Osteocyte (in vitro differentiated cells): Measurements from ENCODE around the gene STK32A. TPM values are rescaled to one million over a fixed set of nuclear protein-coding genes. Genes with fewer than 3 reads are reported as not detected.

Source experiments
- DNase-seq: peaks from one replicate; pipeline ENCODE4 v3.0.0; 2021; ENCODE audit warnings: mixed read lengths; ENCODE audit not compliant: unreplicated experiment; ENCODE audit errors: extremely low spot score
- H3K27ac Mint-ChIP-seq: one replicate; pipeline ENCODE4 v1.8.0; 2021; ENCODE audit warnings: mild to moderate bottlenecking, mixed read lengths; ENCODE audit not compliant: unreplicated experiment
- H3K27me3 Mint-ChIP-seq: one replicate; pipeline ENCODE4 v1.8.0; 2021; ENCODE audit warnings: mixed read lengths; ENCODE audit not compliant: unreplicated experiment
- H3K36me3 Mint-ChIP-seq: one replicate; pipeline ENCODE4 v1.8.0; 2021; ENCODE audit warnings: mixed read lengths; ENCODE audit not compliant: unreplicated experiment
- H3K4me1 Mint-ChIP-seq: one replicate; pipeline ENCODE4 v1.8.0; 2021; ENCODE audit warnings: mixed read lengths; ENCODE audit not compliant: unreplicated experiment
- H3K4me3 Mint-ChIP-seq: one replicate; pipeline ENCODE4 v1.8.0; 2021; ENCODE audit warnings: mild to moderate bottlenecking, moderate library complexity, mixed read lengths; ENCODE audit not compliant: unreplicated experiment
- H3K9me3 Mint-ChIP-seq: one replicate; pipeline ENCODE4 v1.8.0; 2021; ENCODE audit warnings: mixed read lengths; ENCODE audit not compliant: unreplicated experiment
- total RNA-seq: library from RNA; stranded (reverse); gene quantifications from 2 replicates; pipeline ENCODE4 v1.2.1, GENCODE V29; 2021
- TF ChIP-seq, protein P1 (sequence below): fragments of 200-600 bp; sonication (generic); IDR thresholded peaks from 2 replicates; pipeline ENCODE4 v1.5.0; 2021; ENCODE audit warnings: antibody characterized with exemption, mild to moderate bottlenecking, moderate library complexity

STK32A gene
- total RNA-seq, 1 donor from 2014 or later: not detected

DNA sequence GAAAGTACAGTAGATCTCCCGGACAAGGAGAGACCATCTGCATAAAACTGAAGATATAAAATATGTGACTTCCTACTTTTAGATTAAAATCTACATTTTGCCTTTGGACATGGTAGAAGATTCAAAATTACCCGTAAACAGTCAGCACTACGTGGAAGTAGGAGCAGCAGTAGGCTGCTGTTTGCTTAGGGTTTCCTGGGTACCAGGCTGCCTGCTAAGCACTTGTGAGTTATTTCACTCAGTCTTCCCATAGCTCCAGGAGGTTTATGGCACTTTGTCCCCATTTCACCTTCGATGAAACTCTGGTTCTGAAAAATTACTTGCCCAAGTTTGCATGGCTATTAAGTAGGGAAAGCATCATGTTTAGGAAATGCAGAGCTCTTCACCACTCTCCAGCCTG lies 92.6 kb downstream of the STK32A start:
- H3K4me1 Mint-ChIP-seq: no peaks in the 10 kb centered on the region
- TF ChIP-seq, protein P1, sequence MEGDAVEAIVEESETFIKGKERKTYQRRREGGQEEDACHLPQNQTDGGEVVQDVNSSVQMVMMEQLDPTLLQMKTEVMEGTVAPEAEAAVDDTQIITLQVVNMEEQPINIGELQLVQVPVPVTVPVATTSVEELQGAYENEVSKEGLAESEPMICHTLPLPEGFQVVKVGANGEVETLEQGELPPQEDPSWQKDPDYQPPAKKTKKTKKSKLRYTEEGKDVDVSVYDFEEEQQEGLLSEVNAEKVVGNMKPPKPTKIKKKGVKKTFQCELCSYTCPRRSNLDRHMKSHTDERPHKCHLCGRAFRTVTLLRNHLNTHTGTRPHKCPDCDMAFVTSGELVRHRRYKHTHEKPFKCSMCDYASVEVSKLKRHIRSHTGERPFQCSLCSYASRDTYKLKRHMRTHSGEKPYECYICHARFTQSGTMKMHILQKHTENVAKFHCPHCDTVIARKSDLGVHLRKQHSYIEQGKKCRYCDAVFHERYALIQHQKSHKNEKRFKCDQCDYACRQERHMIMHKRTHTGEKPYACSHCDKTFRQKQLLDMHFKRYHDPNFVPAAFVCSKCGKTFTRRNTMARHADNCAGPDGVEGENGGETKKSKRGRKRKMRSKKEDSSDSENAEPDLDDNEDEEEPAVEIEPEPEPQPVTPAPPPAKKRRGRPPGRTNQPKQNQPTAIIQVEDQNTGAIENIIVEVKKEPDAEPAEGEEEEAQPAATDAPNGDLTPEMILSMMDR: no peak
- H3K27me3 Mint-ChIP-seq: peaks cover 47% of the 10 kb centered on the region
- no peak for DNase-seq
- H3K9me3 Mint-ChIP-seq: no peaks in the 10 kb centered on the region
- H3K36me3 Mint-ChIP-seq: no peaks in the 10 kb centered on the region
- H3K27ac Mint-ChIP-seq: no peak overlapping the region
- H3K4me3 Mint-ChIP-seq: no peak overlapping the region

DNA sequence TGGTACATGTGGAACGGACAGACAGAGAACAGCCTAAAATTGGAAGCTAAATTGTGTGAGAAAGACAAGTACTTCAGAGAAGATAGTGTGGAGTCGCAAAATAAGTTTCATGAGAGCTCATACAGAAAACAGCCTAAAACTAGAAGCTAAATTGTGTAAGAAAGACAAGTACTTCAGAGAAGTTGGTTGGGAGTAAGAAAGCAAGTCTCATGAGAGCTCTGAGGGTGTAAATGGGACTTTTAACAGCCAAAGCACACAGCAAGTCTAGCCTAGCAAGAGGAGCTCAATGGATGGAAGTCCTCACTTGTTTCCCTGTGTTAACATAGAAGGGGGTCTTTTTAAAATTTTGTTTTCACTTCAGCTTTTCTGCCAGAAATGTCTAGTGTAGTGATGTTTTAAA lies 93.1 kb downstream of the STK32A start:
- TF ChIP-seq, protein P1: no peak
- no peaks in the 10 kb centered on the region for H3K4me1 Mint-ChIP-seq
- H3K9me3 Mint-ChIP-seq: no peaks in the 10 kb centered on the region
- H3K36me3 Mint-ChIP-seq: no peaks in the 10 kb centered on the region
- H3K27ac Mint-ChIP-seq: no peak overlapping the region
- peaks cover 48% of the 10 kb centered on the region for H3K27me3 Mint-ChIP-seq
- no peak for DNase-seq
- H3K4me3 Mint-ChIP-seq: no peak overlapping the region

DNA sequence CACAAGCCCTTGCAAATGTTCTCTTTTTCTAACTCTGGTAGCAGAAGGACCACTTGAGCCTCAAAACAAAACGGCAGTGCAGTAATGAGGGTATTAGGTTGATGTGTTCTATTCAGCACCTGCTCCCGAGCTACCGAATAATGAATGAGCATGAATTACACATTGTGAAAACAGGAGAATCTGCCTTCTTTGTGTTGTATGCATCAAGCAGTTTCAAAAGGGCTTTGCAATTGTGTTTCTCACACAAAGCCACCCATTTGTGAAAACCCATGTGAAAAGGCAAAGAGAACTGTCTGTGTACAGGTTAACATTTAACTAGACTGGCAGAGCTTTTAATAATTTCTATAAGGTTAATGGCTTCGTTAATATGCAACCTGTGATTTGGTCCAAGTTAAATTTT lies 97.8 kb downstream of the STK32A start:
- Mint-ChIP-seq H3K27me3 (peaks cover 39% of the 10 kb centered on the region), H3K36me3 (no peaks in the 10 kb centered on the region), H3K4me1 (no peaks in the 10 kb centered on the region), H3K4me3 (no peak overlapping the region), H3K27ac (no peak overlapping the region), H3K9me3 (no peaks in the 10 kb centered on the region)
- TF ChIP-seq, protein P1: no peak
- DNase-seq: no peak

DNA sequence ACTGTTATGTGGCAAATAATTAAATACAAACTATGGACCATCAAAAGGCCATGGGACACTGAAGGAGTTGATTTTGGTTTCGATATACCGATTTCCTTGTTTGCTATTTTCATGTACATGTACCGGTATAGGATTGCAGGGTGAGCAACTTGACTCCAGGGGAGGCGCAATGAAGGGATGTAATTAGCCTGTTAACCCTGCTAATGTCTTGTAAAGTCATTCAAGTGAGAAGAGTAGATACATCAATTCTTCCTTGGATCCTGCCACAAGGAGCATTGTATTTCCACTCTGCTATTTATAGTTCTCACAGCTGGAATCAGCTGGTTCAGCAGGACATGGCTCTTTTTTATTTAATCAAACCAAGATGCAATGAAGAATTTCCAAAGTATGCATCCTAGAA lies 102.0 kb downstream of the STK32A start:
- TF ChIP-seq, protein P1: no peak
- no peak for DNase-seq
- H3K27ac Mint-ChIP-seq: no peak overlapping the region
- H3K4me3 Mint-ChIP-seq: no peak overlapping the region
- H3K27me3 Mint-ChIP-seq: peaks cover 15% of the 10 kb centered on the region
- H3K9me3 Mint-ChIP-seq: no peaks in the 10 kb centered on the region
- H3K4me1 Mint-ChIP-seq: no peaks in the 10 kb centered on the region
- no peaks in the 10 kb centered on the region for H3K36me3 Mint-ChIP-seq

DNA sequence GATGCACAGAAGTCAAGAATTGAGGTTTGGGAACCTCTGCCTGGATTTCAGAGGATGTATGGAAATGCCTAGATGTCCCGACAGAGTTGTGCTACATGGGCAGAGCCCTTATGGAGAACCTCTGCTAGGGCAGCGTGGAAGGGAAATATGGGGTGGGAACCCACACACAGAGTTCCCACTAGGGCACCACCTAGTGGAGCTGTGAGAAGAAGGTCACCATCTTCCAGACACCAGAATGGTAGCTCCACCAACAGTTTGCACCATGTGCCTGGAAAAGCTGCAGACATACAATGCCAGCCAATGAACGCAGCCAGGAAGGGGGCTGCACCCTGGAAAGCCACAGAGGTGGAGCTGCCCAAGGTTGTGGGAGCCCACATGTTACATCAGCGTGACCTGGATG lies 104.5 kb downstream of the STK32A start:
- Mint-ChIP-seq H3K27me3 (peaks cover 22% of the 10 kb centered on the region), H3K9me3 (no peaks in the 10 kb centered on the region), H3K4me3 (no peak overlapping the region), H3K36me3 (no peaks in the 10 kb centered on the region), H3K27ac (no peak overlapping the region), H3K4me1 (no peaks in the 10 kb centered on the region)
- TF ChIP-seq, protein P1: no peak
- DNase-seq: no peak
